Endometrium (tissue), 2 donors: Measurements from ENCODE around the gene BID.

Source experiments
- FAIRE-seq: peaks from 2 replicates; lab custom pipeline; 2012; peaks lifted over from hg19 to GRCh38; lab: Jason Lieb, UNC
- donor health status: control.
- donor health status: control.

BID gene

GRCh38 chr22:17803609-17804270, 29.5 kb upstream of the BID start:
- no peak for FAIRE-seq

GRCh38 chr22:17802822-17803221, 28.6 kb upstream of the BID start:
- no peak for FAIRE-seq

- FAIRE-seq: no peak
Observed at GRCh38 chr22:17802411-17802810, 28.1 kb upstream of the BID start.

- FAIRE-seq: no peak
Observed at GRCh38 chr22:17797721-17798559, 23.7 kb upstream of the BID start.

- FAIRE-seq: no peak
Observed at GRCh38 chr22:17796695-17797094, 22.4 kb upstream of the BID start.

GRCh38 chr22:17795661-17796548, 21.6 kb upstream of the BID start:
- FAIRE-seq: no peak

GRCh38 chr22:17794726-17795542, 20.7 kb upstream of the BID start:
- no peak for FAIRE-seq

GRCh38 chr22:17792854-17793434, 18.7 kb upstream of the BID start:
- no peak for FAIRE-seq

GRCh38 chr22:17792299-17792698, 18.0 kb upstream of the BID start:
- FAIRE-seq: no peak

GRCh38 chr22:17791196-17791595, 16.9 kb upstream of the BID start:
- no peak for FAIRE-seq

GRCh38 chr22:17789379-17790200, 15.3 kb upstream of the BID start:
- FAIRE-seq: no peak

- FAIRE-seq: no peak
Observed at GRCh38 chr22:17788528-17789378, 14.5 kb upstream of the BID start.

- no peak for FAIRE-seq
Observed at GRCh38 chr22:17787716-17788330, 13.6 kb upstream of the BID start.

- no peak for FAIRE-seq
Observed at GRCh38 chr22:17787241-17787640, 13.0 kb upstream of the BID start.

GRCh38 chr22:17786435-17787161, 12.3 kb upstream of the BID start:
- no peak for FAIRE-seq

GRCh38 chr22:17785185-17786184, 11.2 kb upstream of the BID start:
- no peak for FAIRE-seq

GRCh38 chr22:17784776-17785175, 10.5 kb upstream of the BID start:
- FAIRE-seq: no peak
